ENCODE data around the gene HSPA2. TPM values are rescaled to one million over a fixed set of nuclear protein-coding genes. Genes with fewer than 3 reads are reported as not detected.

HSPA2 gene
- total and polyA plus RNA-seq, 2 of the 13 experiments (the other 11 are each of a cell fraction or from before 2014, with no cell fraction given) = 0.15 to 0.27 TPM

GRCh38 chr14:64503434-64504309 lies 36.9 kb upstream of the HSPA2 start, which contains the start of gene ZBTB25 (continued):
- TF ChIP-seq, protein P1, sequence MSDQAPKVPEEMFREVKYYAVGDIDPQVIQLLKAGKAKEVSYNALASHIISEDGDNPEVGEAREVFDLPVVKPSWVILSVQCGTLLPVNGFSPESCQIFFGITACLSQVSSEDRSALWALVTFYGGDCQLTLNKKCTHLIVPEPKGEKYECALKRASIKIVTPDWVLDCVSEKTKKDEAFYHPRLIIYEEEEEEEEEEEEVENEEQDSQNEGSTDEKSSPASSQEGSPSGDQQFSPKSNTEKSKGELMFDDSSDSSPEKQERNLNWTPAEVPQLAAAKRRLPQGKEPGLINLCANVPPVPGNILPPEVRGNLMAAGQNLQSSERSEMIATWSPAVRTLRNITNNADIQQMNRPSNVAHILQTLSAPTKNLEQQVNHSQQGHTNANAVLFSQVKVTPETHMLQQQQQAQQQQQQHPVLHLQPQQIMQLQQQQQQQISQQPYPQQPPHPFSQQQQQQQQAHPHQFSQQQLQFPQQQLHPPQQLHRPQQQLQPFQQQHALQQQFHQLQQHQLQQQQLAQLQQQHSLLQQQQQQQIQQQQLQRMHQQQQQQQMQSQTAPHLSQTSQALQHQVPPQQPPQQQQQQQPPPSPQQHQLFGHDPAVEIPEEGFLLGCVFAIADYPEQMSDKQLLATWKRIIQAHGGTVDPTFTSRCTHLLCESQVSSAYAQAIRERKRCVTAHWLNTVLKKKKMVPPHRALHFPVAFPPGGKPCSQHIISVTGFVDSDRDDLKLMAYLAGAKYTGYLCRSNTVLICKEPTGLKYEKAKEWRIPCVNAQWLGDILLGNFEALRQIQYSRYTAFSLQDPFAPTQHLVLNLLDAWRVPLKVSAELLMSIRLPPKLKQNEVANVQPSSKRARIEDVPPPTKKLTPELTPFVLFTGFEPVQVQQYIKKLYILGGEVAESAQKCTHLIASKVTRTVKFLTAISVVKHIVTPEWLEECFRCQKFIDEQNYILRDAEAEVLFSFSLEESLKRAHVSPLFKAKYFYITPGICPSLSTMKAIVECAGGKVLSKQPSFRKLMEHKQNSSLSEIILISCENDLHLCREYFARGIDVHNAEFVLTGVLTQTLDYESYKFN (CRISPR knock-in tag; conservative IDR thresholded peaks at IDR 0.05) = peak; percentile 29; the same call in 1 of the 2 replicates
- TF ChIP-seq ZBTB34 (CRISPR knock-in tag; IDR thresholded peaks at IDR 0.05) = 0 out of 2 replicates have a peak, but pooled peaks have one; percentile 4
- peak; percentile 76; the same call in 1 of the 2 replicates for TF ChIP-seq ZNF616 (CRISPR knock-in tag; IDR thresholded peaks at IDR 0.05; ENCODE audit: low read depth)
- no peak; the same call in 1 of the 2 replicates for TF ChIP-seq ZNF44 (CRISPR knock-in tag; IDR thresholded peaks at IDR 0.05)
- TF ChIP-seq, protein P2, sequence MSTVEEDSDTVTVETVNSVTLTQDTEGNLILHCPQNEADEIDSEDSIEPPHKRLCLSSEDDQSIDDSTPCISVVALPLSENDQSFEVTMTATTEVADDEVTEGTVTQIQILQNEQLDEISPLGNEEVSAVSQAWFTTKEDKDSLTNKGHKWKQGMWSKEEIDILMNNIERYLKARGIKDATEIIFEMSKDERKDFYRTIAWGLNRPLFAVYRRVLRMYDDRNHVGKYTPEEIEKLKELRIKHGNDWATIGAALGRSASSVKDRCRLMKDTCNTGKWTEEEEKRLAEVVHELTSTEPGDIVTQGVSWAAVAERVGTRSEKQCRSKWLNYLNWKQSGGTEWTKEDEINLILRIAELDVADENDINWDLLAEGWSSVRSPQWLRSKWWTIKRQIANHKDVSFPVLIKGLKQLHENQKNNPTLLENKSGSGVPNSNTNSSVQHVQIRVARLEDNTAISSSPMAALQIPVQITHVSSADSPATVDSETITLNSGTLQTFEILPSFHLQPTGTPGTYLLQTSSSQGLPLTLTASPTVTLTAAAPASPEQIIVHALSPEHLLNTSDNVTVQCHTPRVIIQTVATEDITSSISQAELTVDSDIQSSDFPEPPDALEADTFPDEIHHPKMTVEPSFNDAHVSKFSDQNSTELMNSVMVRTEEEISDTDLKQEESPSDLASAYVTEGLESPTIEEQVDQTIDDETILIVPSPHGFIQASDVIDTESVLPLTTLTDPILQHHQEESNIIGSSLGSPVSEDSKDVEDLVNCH (CRISPR knock-in tag; IDR thresholded peaks at IDR 0.05) = no peak
- no peak; the same call in 1 of the 2 replicates for TF ChIP-seq IRF2 (CRISPR knock-in tag; IDR thresholded peaks at IDR 0.05)
- TF ChIP-seq HOMEZ (CRISPR knock-in tag; IDR thresholded peaks at IDR 0.05; ENCODE audit: low read depth) = no peak
- TF ChIP-seq BCL3 (CRISPR knock-in tag; IDR thresholded peaks at IDR 0.05) = peak; percentile 15
- peak; percentile 53 for TF ChIP-seq ZFP90 (CRISPR knock-in tag; IDR thresholded peaks at IDR 0.05; ENCODE audit: borderline replicate concordance)
- TF ChIP-seq ZNF253 (CRISPR knock-in tag; IDR thresholded peaks at IDR 0.05; ENCODE audit: borderline replicate concordance) = peak; percentile 90
- no peak; the same call in 1 of the 2 replicates for TF ChIP-seq ETV5 (CRISPR knock-in tag; IDR thresholded peaks at IDR 0.05; ENCODE audit: borderline replicate concordance)
- no peak for TF ChIP-seq SSRP1 (CRISPR knock-in tag; IDR thresholded peaks at IDR 0.05)
- peak; percentile 48; the same call in 1 of the 2 replicates for TF ChIP-seq GATAD1 (CRISPR knock-in tag; IDR thresholded peaks at IDR 0.05)
- 0 out of 2 replicates have a peak, but pooled peaks have one; percentile 34 for TF ChIP-seq KLF6 (CRISPR knock-in tag; IDR thresholded peaks at IDR 0.05)
- TF ChIP-seq CHD2 (IDR thresholded peaks at IDR 0.05; ENCODE audit: low read depth, low read length) = peak; percentile 95
- peak; percentile 76 for TF ChIP-seq ZSCAN20 (CRISPR knock-in tag; IDR thresholded peaks at IDR 0.05; ENCODE audit: borderline replicate concordance)
